ENCODE measurements around the gene CITED2. TPM values are rescaled to one million over a fixed set of nuclear protein-coding genes. Genes with fewer than 3 reads are reported as not detected.

The CITED2 gene
- polyA plus RNA-seq, 1 of the 3 experiments (the other 2 are of a cell fraction): 173 TPM

GRCh38 chr6:139369068-139369467 is 5.4 kb downstream of the CITED2 start:
- WGBS (ENCODE audit: low lambda C conversion rate): 18% methylated on average over 2 of the region's 2 CpGs
- Histone ChIP-seq H3K4me2 (no peak overlapping the region), H3F3A (replicated peaks; ENCODE audit: insufficient read depth) (peaks cover 45% of the 10 kb centered on the region), H3K79me2 (ENCODE audit: insufficient read depth) (peaks cover 37% of the 10 kb centered on the region), H4K20me1 (ENCODE audit: insufficient read depth) (peaks cover 28% of the 10 kb centered on the region), H2AFZ (ENCODE audit: low read depth) (no peak overlapping the region), H3K9me2 (no peaks in the 10 kb centered on the region), H3K9me3 (no peaks in the 10 kb centered on the region), H3K36me3 (replicated peaks in 1 of 2; ENCODE audit: control insufficient read depth in 1 of 2, insufficient read depth in 2 of 2, low read length in 1 of 2) (peaks cover 18 to 27% of the 10 kb centered on the region in 2 experiments), H3K4me3 (ENCODE audit: low read depth in 2 of 2, low read length in 1 of 2) (no peak overlapping the region), H3K4me1 (ENCODE audit: control insufficient read depth in 1 of 2, insufficient read depth in 2 of 2, low read depth in 1 of 2, low read length in 1 of 2) (peaks cover 6 to 30% of the 10 kb centered on the region in 2 experiments), H3K27ac (ENCODE audit: low read depth in 2 of 2, low read length in 1 of 2) (peak overlapping the region in 1 of 2 experiments; percentile 43; a peak in 1 of 4 replicates), H3K27me3 (ENCODE audit: insufficient read depth) (no peaks in the 10 kb centered on the region), H3K9ac (no peak overlapping the region)
- DNase-seq: no peak
- POLR2A ChIA-PET: no interaction called here
- TF ChIP-seq EZH2phosphoT487 (IDR thresholded peaks at IDR 0.05; ENCODE audit: borderline replicate concordance, low read depth): no peak
- no peak for TF ChIP-seq RCOR1 (IDR thresholded peaks at IDR 0.05; ENCODE audit: low read length)
- CTCF ChIA-PET: interaction anchor here (0.6 to 2.2 kb wide), 25 partner anchors 9 to 1553 kb away, joined by 3 to 20 read pairs (median 3); no protein-coding TSS in a partner anchor

- Histone ChIP-seq H4K20me1 (ENCODE audit: insufficient read depth) (peaks cover 24% of the 10 kb centered on the region), H3K9me2 (no peaks in the 10 kb centered on the region), H3K27me3 (ENCODE audit: insufficient read depth) (no peaks in the 10 kb centered on the region), H3F3A (replicated peaks; ENCODE audit: insufficient read depth) (peaks cover 45% of the 10 kb centered on the region), H3K9me3 (no peaks in the 10 kb centered on the region), H3K4me2 (no peak overlapping the region), H3K4me3 (ENCODE audit: low read depth in 2 of 2, low read length in 1 of 2) (no peak overlapping the region; a peak in 1 of 4 replicates), H3K4me1 (ENCODE audit: control insufficient read depth in 1 of 2, insufficient read depth in 2 of 2, low read depth in 1 of 2, low read length in 1 of 2) (peaks cover 5 to 30% of the 10 kb centered on the region in 2 experiments), H3K27ac (ENCODE audit: low read depth in 2 of 2, low read length in 1 of 2) (peak overlapping the region in 1 of 2 experiments; percentile 28; a peak in 1 of 4 replicates), H3K79me2 (ENCODE audit: insufficient read depth) (peaks cover 33% of the 10 kb centered on the region), H2AFZ (ENCODE audit: low read depth) (no peak overlapping the region), H3K9ac (peak overlapping the region; percentile 21; the same call in 1 of the 2 replicates), H3K36me3 (replicated peaks in 1 of 2; ENCODE audit: control insufficient read depth in 1 of 2, insufficient read depth in 2 of 2, low read length in 1 of 2) (peaks cover 18 to 27% of the 10 kb centered on the region in 2 experiments)
- TF ChIP-seq SMC3 (IDR thresholded peaks at IDR 0.05; ENCODE audit: low read depth, low read length) (no peak), SIN3A (IDR thresholded peaks at IDR 0.05; ENCODE audit: borderline replicate concordance, low read depth, low read length) (no peak), MEF2A (IDR thresholded peaks at IDR 0.05; ENCODE audit: borderline replicate concordance, low read depth) (no peak), ZBTB33 (IDR thresholded peaks at IDR 0.05; ENCODE audit: borderline replicate concordance, low read depth) (no peak), GABPA (IDR thresholded peaks at IDR 0.05; ENCODE audit: low read depth) (no peak)
- DNase-seq: no peak
- CTCF ChIA-PET: interaction anchor here (1.2 kb wide), 1 partner anchor 780 kb away, joined by 3 read pairs; no protein-coding TSS in a partner anchor
- WGBS (ENCODE audit: low lambda C conversion rate): 64% methylated on average over 1 of the region's 1 CpG
- POLR2A ChIA-PET: no interaction called here
These were observed 5.8 kb downstream of the CITED2 start for GRCh38 chr6:139368661-139369060.

- Histone ChIP-seq H3K4me1 (ENCODE audit: control insufficient read depth in 1 of 2, insufficient read depth in 2 of 2, low read depth in 1 of 2, low read length in 1 of 2) (peaks cover 0 to 30% of the 10 kb centered on the region in 2 experiments), H3K4me3 (ENCODE audit: low read depth in 2 of 2, low read length in 1 of 2) (no peak overlapping the region; a peak in 1 of 4 replicates), H3K27me3 (ENCODE audit: insufficient read depth) (no peaks in the 10 kb centered on the region), H2AFZ (ENCODE audit: low read depth) (peak overlapping the region; percentile 74; the same call in 1 of the 2 replicates), H3K9me3 (no peaks in the 10 kb centered on the region), H3K36me3 (replicated peaks in 1 of 2; ENCODE audit: control insufficient read depth in 1 of 2, insufficient read depth in 2 of 2, low read length in 1 of 2) (peaks cover 16 to 21% of the 10 kb centered on the region in 2 experiments), H3K9me2 (no peaks in the 10 kb centered on the region), H3F3A (replicated peaks; ENCODE audit: insufficient read depth) (peaks cover 43% of the 10 kb centered on the region), H3K9ac (peak overlapping the region; percentile 21; the same call in 1 of the 2 replicates), H4K20me1 (ENCODE audit: insufficient read depth) (peaks cover 16% of the 10 kb centered on the region), H3K4me2 (peak overlapping the region; percentile 28; the same call in 1 of the 2 replicates), H3K27ac (ENCODE audit: low read depth in 2 of 2, low read length in 1 of 2) (peak overlapping the region; percentile 28 to 34; a peak in 3 of 4 replicates), H3K79me2 (ENCODE audit: insufficient read depth) (peaks cover 25% of the 10 kb centered on the region)
- 55% methylated on average over 8 of the region's 8 CpGs for WGBS (ENCODE audit: low lambda C conversion rate)
- POLR2A ChIA-PET: no interaction called here
- no peak for DNase-seq
- CTCF ChIA-PET: interaction anchor here (1.2 to 1.3 kb wide), 2 partner anchors 12 to 780 kb away, joined by 3 read pairs; no protein-coding TSS in a partner anchor
- TF ChIP-seq MEF2A (IDR thresholded peaks at IDR 0.05; ENCODE audit: borderline replicate concordance, low read depth) (no peak), TAF1 (IDR thresholded peaks at IDR 0.05; ENCODE audit: borderline replicate concordance, low read depth, low read length) (no peak), CHD2 (IDR thresholded peaks at IDR 0.05; ENCODE audit: low read length, partially characterized antibody) (no peak), SIN3A (IDR thresholded peaks at IDR 0.05; ENCODE audit: borderline replicate concordance, low read depth, low read length) (no peak), RFX5 (IDR thresholded peaks at IDR 0.05; ENCODE audit: low read length) (no peak), FOXJ3 (CRISPR knock-in tag; IDR thresholded peaks at IDR 0.05) (no peak), RCOR1 (IDR thresholded peaks at IDR 0.05; ENCODE audit: low read length) (no peak), NFIC (IDR thresholded peaks at IDR 0.05; ENCODE audit: borderline replicate concordance) (no peak)
These were observed 6.6 kb downstream of the CITED2 start for GRCh38 chr6:139367810-139368351.
